NCI-H2171 treated with DMSO at 0.1 percent for 48 hours (cell line): ENCODE results near the gene STEAP1B.
"Not testable (repeated sequence)": the region's sequence is repeated elsewhere in the genome, so short reads cannot be mapped to it uniquely, and the experiment has no call there.

Source experiments
- DNase-seq: peaks from one replicate; lab custom pipeline; 2025; lab: John Stamatoyannopoulos, UW

STEAP1B gene

GRCh38 chr7:22496912-22497311 lies 3.1 kb downstream of the STEAP1B start:
- DNase-seq, result not testable (repeated sequence)

DNA sequence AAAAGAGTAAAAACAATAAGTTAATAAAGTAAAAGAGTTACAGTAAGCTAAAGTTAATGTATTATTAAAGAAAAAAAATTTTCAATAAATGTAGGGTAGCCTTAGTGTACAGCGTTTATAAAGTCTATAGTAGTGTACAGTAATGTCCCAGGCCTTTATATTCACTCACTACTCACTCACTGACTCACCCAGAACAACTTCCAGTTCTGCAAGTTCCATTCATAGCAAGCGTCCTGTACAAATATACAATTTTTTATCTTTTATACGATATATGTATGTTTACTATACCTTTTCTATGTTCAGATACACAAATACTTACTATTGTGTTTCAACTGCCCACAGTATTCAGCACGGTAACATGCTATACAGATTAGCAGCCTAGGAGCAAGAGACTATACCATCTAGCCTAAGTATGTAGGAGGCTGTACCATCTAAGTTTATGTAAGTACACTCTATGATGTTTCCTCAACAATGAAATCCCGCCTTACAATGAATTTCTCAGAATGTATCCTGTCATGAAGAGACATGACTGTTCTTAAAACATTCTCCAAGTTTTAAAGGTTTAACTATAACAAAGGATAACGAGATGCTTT lies 3.6 kb downstream of the STEAP1B start:
- DNase-seq, result not testable (repeated sequence)

DNA sequence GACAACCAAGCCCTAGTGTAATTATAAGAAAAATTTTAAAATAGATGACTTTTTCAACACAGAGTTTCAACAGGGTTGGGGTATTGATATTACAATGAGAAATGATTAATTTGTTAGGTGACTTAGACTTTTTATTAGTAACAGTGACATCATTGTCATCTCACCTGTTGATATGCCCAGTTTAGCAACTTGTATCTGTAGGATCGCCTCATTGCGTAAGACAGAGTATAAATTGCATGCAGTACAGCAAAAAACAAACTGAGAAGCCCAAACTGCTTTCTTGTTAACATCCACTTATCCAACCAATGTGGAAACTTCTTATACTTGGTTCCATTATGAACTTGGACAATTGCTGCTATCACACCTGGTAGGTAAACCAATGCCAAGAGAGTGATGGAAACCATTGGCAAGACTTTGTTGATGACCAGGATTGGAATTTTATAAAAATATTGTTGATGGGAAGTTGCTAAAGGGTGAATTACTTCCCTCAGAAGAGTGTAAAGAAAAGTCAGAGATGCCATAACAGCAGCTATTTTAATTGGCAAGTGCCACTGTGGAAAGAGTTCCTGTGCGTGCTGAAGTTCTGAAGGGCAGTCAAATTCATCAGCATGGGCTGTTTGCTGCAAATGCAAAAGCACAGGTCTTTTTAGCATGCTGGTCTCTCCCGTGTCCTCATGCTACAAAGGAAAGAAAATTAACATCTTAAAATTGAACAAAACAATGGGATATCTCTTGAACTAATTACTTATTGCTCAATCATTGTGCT lies 6.6 kb downstream of the STEAP1B start:
- not testable (repeated sequence) for DNase-seq

- peak; percentile 84 for DNase-seq
Observed at GRCh38 chr7:22488643-22489462, 11.1 kb downstream of the STEAP1B start.

GRCh38 chr7:22487978-22488642 lies 11.9 kb downstream of the STEAP1B start:
- no peak for DNase-seq

- DNase-seq, result no peak
Observed at GRCh38 chr7:22486597-22486996, 13.4 kb downstream of the STEAP1B start.

DNA sequence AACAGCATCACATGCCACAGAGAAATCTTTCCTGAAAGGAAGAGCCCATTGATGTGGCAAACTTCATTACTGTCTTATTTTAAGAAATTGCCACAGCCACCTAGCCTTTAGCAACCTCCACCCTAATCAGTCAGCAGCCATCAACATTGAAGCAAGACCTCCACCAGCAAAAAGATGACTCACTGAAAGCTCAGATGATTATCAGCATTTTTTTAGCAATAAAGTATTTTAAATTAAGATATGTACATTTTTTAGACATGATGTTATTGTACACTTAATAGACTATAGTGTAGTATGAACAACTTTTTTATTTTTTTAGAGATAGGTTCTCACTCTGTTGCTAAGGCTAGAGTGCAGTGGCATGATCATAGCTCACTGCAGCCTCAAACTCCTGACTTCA lies 14.8 kb downstream of the STEAP1B start:
- DNase-seq, result no peak

DNA sequence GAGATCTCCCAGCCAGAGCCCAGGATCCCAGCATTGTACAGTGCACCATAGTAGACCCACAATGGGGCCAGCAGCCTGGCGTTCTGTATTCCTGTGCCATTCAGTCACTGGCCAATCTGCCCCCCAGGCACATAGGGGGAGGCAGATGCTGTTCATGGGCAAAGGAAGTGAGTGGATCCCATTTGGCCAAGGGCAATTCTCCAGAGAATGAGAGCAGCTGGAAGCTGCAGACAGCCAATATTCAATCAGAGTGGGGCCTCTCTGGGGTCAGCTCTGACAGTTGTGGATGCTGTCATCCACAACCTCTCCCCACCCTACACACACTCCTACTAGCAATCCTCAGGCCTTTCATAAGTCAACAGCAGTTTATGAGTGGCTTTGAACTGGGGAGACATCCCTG lies 17.5 kb downstream of the STEAP1B start:
- no peak for DNase-seq

DNA sequence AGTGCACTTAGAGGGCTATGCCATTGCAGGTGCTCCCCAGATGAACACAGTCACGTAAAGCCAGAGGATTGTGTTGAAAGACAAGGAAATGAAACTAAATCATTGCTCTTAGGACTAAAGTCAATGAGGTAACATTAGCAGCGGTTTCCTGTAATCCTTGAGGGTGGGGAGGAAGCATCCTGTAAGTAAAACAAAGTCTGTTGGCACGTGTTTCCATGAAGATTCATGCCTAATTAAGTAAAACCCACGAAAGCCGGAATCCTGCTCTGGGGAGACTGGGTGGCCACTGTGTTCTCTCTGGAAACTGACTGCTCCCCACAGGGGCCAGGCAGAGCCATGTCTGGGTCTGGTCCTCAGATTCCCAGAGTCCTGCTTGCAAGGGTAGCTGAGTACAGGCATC lies 18.3 kb downstream of the STEAP1B start:
- no peak for DNase-seq

DNA sequence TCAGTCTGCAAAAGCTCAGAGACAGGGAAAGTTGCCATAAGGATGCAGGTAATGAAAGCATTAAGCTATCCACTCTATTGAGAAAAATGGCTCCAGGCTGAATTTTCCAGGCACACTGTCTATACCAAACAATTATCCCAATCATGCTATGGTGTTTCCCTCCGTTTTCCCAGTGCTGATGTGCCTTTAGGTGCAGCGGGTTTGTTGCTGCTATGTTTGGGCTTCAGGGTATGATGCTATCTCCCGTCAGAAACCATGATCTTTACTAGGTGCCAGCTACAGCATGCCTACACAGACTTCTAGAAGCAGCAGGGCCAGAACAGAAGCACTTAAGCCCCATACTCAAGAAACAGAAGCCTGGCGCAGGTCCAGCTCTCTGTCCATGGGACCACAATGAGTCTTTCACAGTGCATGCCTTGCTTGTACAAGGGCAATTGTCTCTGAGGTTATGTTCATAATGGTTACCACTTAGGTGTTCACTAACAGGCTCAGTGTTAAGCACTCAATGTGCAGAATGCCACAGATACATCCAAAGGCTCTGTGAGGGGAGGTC lies 19.4 kb downstream of the STEAP1B start:
- no peak for DNase-seq

DNA sequence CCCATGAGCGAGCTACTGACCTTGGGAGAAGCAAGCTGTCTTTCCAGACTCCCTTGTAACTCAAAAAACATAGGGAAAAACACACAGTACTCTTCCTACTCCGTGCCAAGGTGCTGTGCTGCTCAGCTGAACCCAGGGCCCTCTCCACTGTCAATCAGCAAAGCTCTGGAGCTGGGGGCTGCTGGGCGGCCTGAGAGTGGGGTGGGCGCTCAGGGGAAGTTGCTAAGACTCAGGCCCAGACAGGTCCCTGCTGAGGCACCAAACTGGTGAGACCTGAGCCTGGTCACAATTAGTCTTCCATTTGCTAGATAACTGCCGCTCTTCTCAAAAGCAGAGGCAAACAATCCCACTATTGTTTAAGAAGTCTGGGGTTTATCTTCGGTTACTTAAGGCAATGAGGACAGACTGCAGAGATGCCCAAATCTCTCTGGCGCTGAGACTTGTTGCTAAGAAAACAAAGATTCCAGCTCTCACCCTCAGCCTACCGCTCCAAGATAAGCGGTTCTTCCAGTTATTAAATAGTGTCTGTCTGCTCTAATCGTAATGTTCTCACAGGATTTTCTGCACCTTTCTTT lies 22.0 kb downstream of the STEAP1B start:
- DNase-seq, result no peak

DNA sequence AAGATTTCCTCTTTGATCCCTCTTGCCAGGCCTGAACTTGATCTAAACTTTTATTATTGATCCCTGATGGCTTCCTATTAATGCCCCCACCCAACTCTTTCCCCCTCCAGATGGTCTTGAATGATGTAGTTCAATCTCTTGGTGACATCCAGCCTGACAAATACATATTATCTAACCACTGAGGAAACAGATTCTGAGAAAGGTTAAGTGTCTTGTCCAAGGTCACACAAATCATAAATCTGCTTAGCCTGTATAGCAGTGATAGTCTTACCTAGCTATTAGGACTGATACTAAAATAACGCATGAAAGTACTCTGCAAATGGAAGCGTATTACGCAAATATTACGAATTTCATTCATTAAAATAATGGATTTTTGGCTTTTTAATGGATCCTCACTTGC lies 22.7 kb downstream of the STEAP1B start:
- no peak for DNase-seq

- no peak for DNase-seq
Observed at GRCh38 chr7:22476824-22477223, 23.2 kb downstream of the STEAP1B start.

DNA sequence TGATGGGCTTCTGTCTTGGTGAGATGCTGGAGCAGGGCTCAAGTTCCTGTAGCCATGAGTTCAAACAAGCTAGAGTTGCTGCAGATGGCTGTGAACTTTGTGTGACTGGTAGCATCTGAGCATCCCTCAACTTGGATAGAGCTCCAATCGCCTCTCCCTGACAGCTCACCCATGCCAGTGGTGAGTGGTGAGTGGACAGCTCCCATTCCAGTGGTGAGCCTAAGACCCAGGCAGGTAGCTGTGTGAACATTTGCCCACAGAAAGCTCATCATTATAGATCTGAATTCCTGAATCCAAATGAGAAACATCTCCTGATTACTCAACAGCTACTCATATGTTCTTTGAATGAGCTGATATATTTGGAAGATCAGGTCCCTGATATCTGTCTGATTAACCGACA lies 25.3 kb downstream of the STEAP1B start:
- DNase-seq, result no peak

- DNase-seq, result no peak
Observed at GRCh38 chr7:22470981-22471380, 29.0 kb downstream of the STEAP1B start.

GRCh38 chr7:22469371-22470143 lies 30.4 kb downstream of the STEAP1B start:
- DNase-seq, result no peak

DNA sequence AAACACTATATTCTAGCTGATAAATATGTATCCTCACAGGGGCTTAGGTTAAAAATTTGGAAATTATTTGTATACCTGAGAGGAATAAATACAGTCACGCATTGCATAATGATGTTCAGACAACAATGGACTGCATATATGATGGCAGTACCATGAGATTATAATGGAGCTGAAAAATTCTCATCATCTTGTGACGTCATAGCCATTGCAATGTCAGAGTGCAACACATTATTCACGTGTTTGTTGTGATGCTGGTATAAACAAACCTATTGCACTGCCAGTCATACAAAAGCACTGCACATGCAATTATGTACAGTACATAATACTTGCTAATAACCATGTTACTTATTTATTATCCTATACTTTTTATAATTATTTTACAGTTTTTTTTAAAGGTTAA lies 31.4 kb downstream of the STEAP1B start:
- DNase-seq, result no peak

DNA sequence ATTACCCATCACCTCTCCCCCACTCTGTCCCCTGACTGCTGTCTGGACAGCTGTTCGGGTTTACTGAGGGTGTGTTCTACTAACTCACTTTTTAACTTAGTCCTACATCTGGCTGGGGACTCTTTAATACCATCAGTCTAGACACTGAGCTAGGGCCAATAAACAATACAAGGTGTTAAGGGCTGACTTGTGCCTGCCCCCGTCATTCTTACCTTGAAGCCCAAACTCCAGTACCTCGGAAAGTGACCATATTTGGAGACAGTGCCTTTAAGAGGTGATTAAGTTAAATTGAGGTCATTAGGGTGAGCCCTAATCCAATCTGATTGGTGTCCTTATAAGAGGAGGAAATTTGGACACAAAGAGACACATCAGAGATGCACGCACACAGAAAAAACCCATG lies 35.7 kb downstream of the STEAP1B start:
- no peak for DNase-seq

GRCh38 chr7:22460363-22460988 lies 39.5 kb downstream of the STEAP1B start:
- DNase-seq, result no peak

DNA sequence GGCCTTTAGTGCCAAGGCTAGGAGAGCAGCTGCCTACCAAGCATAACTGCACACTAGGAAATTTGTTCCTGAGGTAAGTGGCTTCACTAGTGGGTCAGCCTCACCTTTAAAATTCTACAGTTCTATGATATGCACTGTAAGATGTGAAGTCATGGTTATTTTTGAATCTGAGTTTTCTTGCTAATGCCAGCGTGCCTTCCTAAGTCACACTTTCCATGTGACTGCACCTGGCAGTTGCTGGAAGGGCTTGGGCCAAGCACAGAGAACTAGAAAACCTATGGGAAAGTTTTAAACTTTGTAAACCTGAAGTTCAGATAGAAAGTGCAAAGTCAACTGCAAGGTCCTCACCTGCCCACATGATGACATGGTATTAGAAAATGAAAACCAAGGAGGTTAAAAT lies 42.5 kb downstream of the STEAP1B start:
- DNase-seq, result no peak

DNA sequence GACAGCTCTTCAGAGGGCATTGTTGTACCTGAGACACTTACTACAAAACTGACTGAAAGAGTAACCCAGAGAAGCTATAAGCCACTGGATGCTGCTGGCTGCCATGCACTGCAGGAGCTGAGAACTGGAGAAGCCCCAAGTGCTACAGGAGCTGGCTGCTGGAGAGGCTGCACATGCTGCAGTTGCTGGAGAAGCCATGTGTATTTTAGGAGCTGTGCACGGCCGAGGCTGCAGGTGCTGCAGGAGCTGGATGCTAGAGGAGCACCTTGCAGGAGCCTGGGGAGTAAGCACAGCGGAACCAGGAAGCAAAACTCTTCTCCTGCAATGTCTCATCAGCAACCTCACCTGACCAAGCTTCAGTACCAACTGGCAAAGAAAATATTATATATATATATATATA lies 45.5 kb downstream of the STEAP1B start:
- no peak for DNase-seq
